Measurements from ENCODE around the gene RAB3D.
"Not testable (repeated sequence)": the region's sequence is repeated elsewhere in the genome, so short reads cannot be mapped to it uniquely, and the experiment has no call there.

RAB3D gene

GRCh38 chr19:11338121-11338520 lies 1.3 kb downstream of the RAB3D start:
- Histone ChIP-seq H3K27ac (ENCODE audit: insufficient read depth in 1 of 2, low read depth in 1 of 2, low read length in 2 of 2, poor library complexity in 1 of 2, severe bottlenecking in 2 of 2) (no peak overlapping the region), H3K36me3 (ENCODE audit: control insufficient read depth in 4 of 4, insufficient read depth in 4 of 4, low read length in 3 of 4) (peaks cover 0 to 39% (median 19%) of the 10 kb centered on the region in 4 experiments), H3K4me3 (ENCODE audit: control insufficient read depth in 1 of 7, extremely low read depth in 1 of 7, insufficient read depth in 4 of 7, low read depth in 2 of 7, low read length in 6 of 7) (peak overlapping the region in 6 of 7 experiments; percentile 63 to 90 (median 78)), H3K4me1 (ENCODE audit: control extremely low read depth in 1 of 4, control insufficient read depth in 4 of 4, insufficient read depth in 4 of 4, low read length in 3 of 4) (peaks cover 7 to 40% (median 36%) of the 10 kb centered on the region in 4 experiments), H3K27me3 (replicated peaks in 2 of 5; ENCODE audit: control insufficient read depth in 4 of 5, insufficient read depth in 5 of 5, low read length in 4 of 5) (no peaks in the 10 kb centered on the region), H3K9me3 (ENCODE audit: control extremely low read depth in 1 of 5, control insufficient read depth in 4 of 5, insufficient read depth in 2 of 5, low read depth in 1 of 5, low read length in 4 of 5) (no peaks in the 10 kb centered on the region)
- ChIA-PET POLR2A (interaction anchor here (0.6 to 1.9 kb wide), 5 partner anchors 11 to 95 kb away, joined by 3 to 15 read pairs (median 4); no protein-coding TSS in a partner anchor), CTCF (interaction anchor here (0.8 to 3.8 kb wide), 4 partner anchors 8 to 43 kb away, joined by 3 to 18 read pairs (median 5); partner anchors contain the start of genes CCDC159 and TMEM205)
- 96% methylated on average over 4 of the region's 7 CpGs for WGBS (ENCODE audit: insufficient coverage)
- DNase-seq, result no peak

- ChIA-PET CTCF (interaction anchor here (1.1 to 3.8 kb wide), 7 partner anchors 9 to 42 kb away, joined by 3 to 18 read pairs (median 4); partner anchors contain the start of genes CCDC159 and TMEM205), POLR2A (interaction anchor here (0.7 to 1.8 kb wide), 4 partner anchors 13 to 38 kb away, joined by 3 to 8 read pairs (median 3); no protein-coding TSS in a partner anchor)
- H3K27ac ChIP-seq (ENCODE audit: insufficient read depth in 1 of 2, low read depth in 1 of 2, low read length in 2 of 2, poor library complexity in 1 of 2, severe bottlenecking in 2 of 2), result no peak overlapping the region
- peak overlapping the region in 4 of 7 experiments; percentile 2 to 59 (median 34) for H3K4me3 ChIP-seq (ENCODE audit: control insufficient read depth in 1 of 7, extremely low read depth in 1 of 7, insufficient read depth in 4 of 7, low read depth in 2 of 7, low read length in 6 of 7)
- H3K36me3 ChIP-seq (ENCODE audit: control insufficient read depth in 4 of 4, insufficient read depth in 4 of 4, low read length in 3 of 4), result peaks cover 0 to 43% (median 22%) of the 10 kb centered on the region in 4 experiments
- no peaks in the 10 kb centered on the region for H3K27me3 ChIP-seq (replicated peaks in 2 of 5; ENCODE audit: control insufficient read depth in 4 of 5, insufficient read depth in 5 of 5, low read length in 4 of 5)
- peak; percentile 56 to 71 (median 63) for DNase-seq
- H3K9me3 ChIP-seq (ENCODE audit: control extremely low read depth in 1 of 5, control insufficient read depth in 4 of 5, insufficient read depth in 2 of 5, low read depth in 1 of 5, low read length in 4 of 5), result no peaks in the 10 kb centered on the region
- WGBS (ENCODE audit: insufficient coverage), result 16% methylated on average over 14 of the region's 14 CpGs
- peaks cover 7 to 35% (median 31%) of the 10 kb centered on the region in 4 experiments for H3K4me1 ChIP-seq (ENCODE audit: control extremely low read depth in 1 of 4, control insufficient read depth in 4 of 4, insufficient read depth in 4 of 4, low read length in 3 of 4)
Observed at GRCh38 chr19:11337080-11337479, 2.4 kb downstream of the RAB3D start.

GRCh38 chr19:11335449-11336146 lies 3.9 kb downstream of the RAB3D start:
- DNase-seq, result no peak
- 96% methylated on average over 16 of the region's 17 CpGs for WGBS (ENCODE audit: insufficient coverage)
- H3K4me1 ChIP-seq (ENCODE audit: control extremely low read depth in 1 of 4, control insufficient read depth in 4 of 4, insufficient read depth in 4 of 4, low read length in 3 of 4), result peaks cover 7 to 35% (median 31%) of the 10 kb centered on the region in 4 experiments
- no peaks in the 10 kb centered on the region for H3K27me3 ChIP-seq (replicated peaks in 2 of 5; ENCODE audit: control insufficient read depth in 4 of 5, insufficient read depth in 5 of 5, low read length in 4 of 5)
- no peak overlapping the region for H3K27ac ChIP-seq (ENCODE audit: insufficient read depth in 1 of 2, low read depth in 1 of 2, low read length in 2 of 2, poor library complexity in 1 of 2, severe bottlenecking in 2 of 2)
- no peak overlapping the region for H3K4me3 ChIP-seq (ENCODE audit: control insufficient read depth in 1 of 7, extremely low read depth in 1 of 7, insufficient read depth in 4 of 7, low read depth in 2 of 7, low read length in 6 of 7)
- no peaks in the 10 kb centered on the region for H3K9me3 ChIP-seq (ENCODE audit: control extremely low read depth in 1 of 5, control insufficient read depth in 4 of 5, insufficient read depth in 2 of 5, low read depth in 1 of 5, low read length in 4 of 5)
- peaks cover 0 to 49% (median 18%) of the 10 kb centered on the region in 4 experiments for H3K36me3 ChIP-seq (ENCODE audit: control insufficient read depth in 4 of 4, insufficient read depth in 4 of 4, low read length in 3 of 4)
- ChIA-PET POLR2A (no interaction called here), CTCF (interaction anchor here (0.8 to 3.8 kb wide), 7 partner anchors 8 to 42 kb away, joined by 3 to 18 read pairs (median 3); no protein-coding TSS in a partner anchor)

- Histone ChIP-seq H3K4me1 (ENCODE audit: control extremely low read depth in 1 of 4, control insufficient read depth in 4 of 4, insufficient read depth in 4 of 4, low read length in 3 of 4) (peaks cover 7 to 21% (median 21%) of the 10 kb centered on the region in 4 experiments), H3K36me3 (ENCODE audit: control insufficient read depth in 4 of 4, insufficient read depth in 4 of 4, low read length in 3 of 4) (peaks cover 0 to 61% (median 21%) of the 10 kb centered on the region in 4 experiments)
- not testable (repeated sequence) for H3K27ac ChIP-seq (ENCODE audit: insufficient read depth in 1 of 2, low read depth in 1 of 2, low read length in 2 of 2, poor library complexity in 1 of 2, severe bottlenecking in 2 of 2); H3K9me3 ChIP-seq (ENCODE audit: control extremely low read depth in 1 of 5, control insufficient read depth in 4 of 5, insufficient read depth in 2 of 5, low read depth in 1 of 5, low read length in 4 of 5); H3K4me3 ChIP-seq (ENCODE audit: control insufficient read depth in 1 of 7, extremely low read depth in 1 of 7, insufficient read depth in 4 of 7, low read depth in 2 of 7, low read length in 6 of 7); H3K27me3 ChIP-seq (replicated peaks in 2 of 5; ENCODE audit: control insufficient read depth in 4 of 5, insufficient read depth in 5 of 5, low read length in 4 of 5)
- CTCF ChIA-PET, result interaction anchor here (1.8 to 3.2 kb wide), 2 partner anchors 9 to 12 kb away, joined by 5 to 12 read pairs; no protein-coding TSS in a partner anchor
- POLR2A ChIA-PET, result interaction anchor here (0.7 kb wide), 1 partner anchor 1219 kb away, joined by 3 read pairs; no protein-coding TSS in a partner anchor
- DNase-seq, result peak in 1 of 3 donors; percentile 55
- 98% methylated on average over 7 of the region's 9 CpGs for WGBS (ENCODE audit: insufficient coverage)
Observed at GRCh38 chr19:11333838-11334237, 5.6 kb downstream of the RAB3D start.

- peaks cover 5 to 11% (median 11%) of the 10 kb centered on the region in 4 experiments for H3K4me1 ChIP-seq (ENCODE audit: control extremely low read depth in 1 of 4, control insufficient read depth in 4 of 4, insufficient read depth in 4 of 4, low read length in 3 of 4)
- no peak overlapping the region for H3K27ac ChIP-seq (ENCODE audit: insufficient read depth in 1 of 2, low read depth in 1 of 2, low read length in 2 of 2, poor library complexity in 1 of 2, severe bottlenecking in 2 of 2)
- H3K36me3 ChIP-seq (ENCODE audit: control insufficient read depth in 4 of 4, insufficient read depth in 4 of 4, low read length in 3 of 4), result peaks cover 0 to 71% (median 21%) of the 10 kb centered on the region in 4 experiments
- DNase-seq, result no peak
- ChIA-PET POLR2A (interaction anchor here (0.8 to 0.9 kb wide), 2 partner anchors 10 to 13 kb away, joined by 4 to 5 read pairs; partner anchors contain the start of genes CCDC159 and TMEM205), CTCF (interaction anchor here (1.8 to 3.2 kb wide), 2 partner anchors 8 to 11 kb away, joined by 5 to 12 read pairs; no protein-coding TSS in a partner anchor)
- 100% methylated on average over 2 of the region's 5 CpGs for WGBS (ENCODE audit: insufficient coverage)
- H3K9me3 ChIP-seq (ENCODE audit: control extremely low read depth in 1 of 5, control insufficient read depth in 4 of 5, insufficient read depth in 2 of 5, low read depth in 1 of 5, low read length in 4 of 5), result no peaks in the 10 kb centered on the region
- no peaks in the 10 kb centered on the region for H3K27me3 ChIP-seq (replicated peaks in 2 of 5; ENCODE audit: control insufficient read depth in 4 of 5, insufficient read depth in 5 of 5, low read length in 4 of 5)
- no peak overlapping the region for H3K4me3 ChIP-seq (ENCODE audit: control insufficient read depth in 1 of 7, extremely low read depth in 1 of 7, insufficient read depth in 4 of 7, low read depth in 2 of 7, low read length in 6 of 7)
Observed at GRCh38 chr19:11332822-11333221, 6.6 kb downstream of the RAB3D start.

GRCh38 chr19:11331502-11331901 lies 8.0 kb downstream of the RAB3D start:
- Histone ChIP-seq H3K4me1 (ENCODE audit: control extremely low read depth in 1 of 4, control insufficient read depth in 4 of 4, insufficient read depth in 4 of 4, low read length in 3 of 4) (peaks cover 0 to 6% (median 4%) of the 10 kb centered on the region in 4 experiments), H3K27ac (ENCODE audit: insufficient read depth in 1 of 2, low read depth in 1 of 2, low read length in 2 of 2, poor library complexity in 1 of 2, severe bottlenecking in 2 of 2) (no peak overlapping the region), H3K27me3 (replicated peaks in 2 of 5; ENCODE audit: control insufficient read depth in 4 of 5, insufficient read depth in 5 of 5, low read length in 4 of 5) (no peaks in the 10 kb centered on the region), H3K9me3 (ENCODE audit: control extremely low read depth in 1 of 5, control insufficient read depth in 4 of 5, insufficient read depth in 2 of 5, low read depth in 1 of 5, low read length in 4 of 5) (no peaks in the 10 kb centered on the region), H3K4me3 (ENCODE audit: control insufficient read depth in 1 of 7, extremely low read depth in 1 of 7, insufficient read depth in 4 of 7, low read depth in 2 of 7, low read length in 6 of 7) (no peak overlapping the region), H3K36me3 (ENCODE audit: control insufficient read depth in 4 of 4, insufficient read depth in 4 of 4, low read length in 3 of 4) (peaks cover 0 to 82% (median 26%) of the 10 kb centered on the region in 4 experiments)
- WGBS (ENCODE audit: insufficient coverage), result 100% methylated on average over 4 of the region's 4 CpGs
- POLR2A ChIA-PET, result no interaction called here
- no peak for DNase-seq
- CTCF ChIA-PET, result interaction anchor here (1.1 to 3.2 kb wide), 4 partner anchors 10 to 49 kb away, joined by 3 to 12 read pairs (median 5); partner anchors contain the start of genes CCDC159 and TMEM205
